ENCODE data around the gene IRF2. TPM values are rescaled to one million over a fixed set of nuclear protein-coding genes. Genes with fewer than 3 reads are reported as not detected.
A peak's percentile ranks its signal among the peaks of the same experiment; 100 is the strongest.

Gene IRF2
- total RNA-seq, 6 experiments from 2014 or later = 13.4 to 24.0 (median 19.7) TPM

GRCh38 chr4:184481544-184481943 is 7.2 kb upstream of the IRF2 start:
- H3K9me3 Mint-ChIP-seq = peaks cover 7% of the 10 kb centered on the region; the same call in 1 of the 2 replicates
- no peak overlapping the region for H3K4me3 Mint-ChIP-seq
- H3K4me1 Mint-ChIP-seq (ENCODE audit: low read depth) = peaks cover 22% of the 10 kb centered on the region
- H3K36me3 Mint-ChIP-seq (ENCODE audit: low read depth) = peaks cover 7% of the 10 kb centered on the region; the same call in 1 of the 2 replicates
- TF ChIP-seq CTCF (IDR thresholded peaks at IDR 0.05) = no peak
- H3K27me3 Mint-ChIP-seq (ENCODE audit: insufficient read depth) = peaks cover 2% of the 10 kb centered on the region
- H3K27ac Mint-ChIP-seq = no peak overlapping the region
- no peak for DNase-seq

- Mint-ChIP-seq H3K9me3 (peaks cover 7% of the 10 kb centered on the region; the same call in 1 of the 2 replicates), H3K4me3 (no peak overlapping the region), H3K4me1 (ENCODE audit: low read depth) (peaks cover 26% of the 10 kb centered on the region), H3K36me3 (ENCODE audit: low read depth) (peaks cover 7% of the 10 kb centered on the region; the same call in 1 of the 2 replicates), H3K27me3 (ENCODE audit: insufficient read depth) (peaks cover 2% of the 10 kb centered on the region; the same call in 1 of the 2 replicates), H3K27ac (no peak overlapping the region)
- no peak for TF ChIP-seq CTCF (IDR thresholded peaks at IDR 0.05)
- no peak for DNase-seq
Observed at GRCh38 chr4:184479516-184479950, 5.2 kb upstream of the IRF2 start.

- no peak for DNase-seq
- Mint-ChIP-seq H3K36me3 (ENCODE audit: low read depth) (peaks cover 5% of the 10 kb centered on the region; the same call in 1 of the 2 replicates), H3K27ac (no peak overlapping the region), H3K27me3 (ENCODE audit: insufficient read depth) (no peaks in the 10 kb centered on the region), H3K9me3 (no peaks in the 10 kb centered on the region), H3K4me3 (peak overlapping the region; percentile 16; the same call in 1 of the 2 replicates), H3K4me1 (ENCODE audit: low read depth) (peaks cover 26% of the 10 kb centered on the region)
- no peak for TF ChIP-seq CTCF (IDR thresholded peaks at IDR 0.05)
Observed at GRCh38 chr4:184477201-184477999, 3.0 kb upstream of the IRF2 start.

- Mint-ChIP-seq H3K27ac (peak overlapping the region; percentile 30), H3K9me3 (no peaks in the 10 kb centered on the region), H3K36me3 (ENCODE audit: low read depth) (peaks cover 5% of the 10 kb centered on the region; the same call in 1 of the 2 replicates), H3K27me3 (ENCODE audit: insufficient read depth) (no peaks in the 10 kb centered on the region), H3K4me1 (ENCODE audit: low read depth) (peaks cover 33% of the 10 kb centered on the region), H3K4me3 (peak overlapping the region; percentile 16)
- no peak for TF ChIP-seq CTCF (IDR thresholded peaks at IDR 0.05)
- DNase-seq = no peak
Observed at GRCh38 chr4:184476695-184477094, 2.3 kb upstream of the IRF2 start.

GRCh38 chr4:184475498-184475897 is 1.1 kb upstream of the IRF2 start:
- no peaks in the 10 kb centered on the region for H3K9me3 Mint-ChIP-seq
- no peak for DNase-seq
- peaks cover 36% of the 10 kb centered on the region for H3K4me1 Mint-ChIP-seq (ENCODE audit: low read depth)
- TF ChIP-seq CTCF (IDR thresholded peaks at IDR 0.05) = no peak
- H3K27me3 Mint-ChIP-seq (ENCODE audit: insufficient read depth) = no peaks in the 10 kb centered on the region; the same call in 1 of the 2 replicates
- H3K4me3 Mint-ChIP-seq = peak overlapping the region; percentile 97
- H3K27ac Mint-ChIP-seq = peak overlapping the region; percentile 95
- peaks cover 5% of the 10 kb centered on the region; the same call in 1 of the 2 replicates for H3K36me3 Mint-ChIP-seq (ENCODE audit: low read depth)

Data from HFFc6 (cell line).